A673 (cell line): ENCODE data around the gene RIC1.

Experiments used
- CTCF ChIP-seq: fragments of 300-800, 200-600 bp; sonication (generic); conservative IDR thresholded peaks from 2 replicates; pipeline ENCODE4 v1.5.1; 2017; ENCODE audit warnings: low read depth, mild to moderate bottlenecking, antibody characterized with exemption, low read length, moderate library complexity, mixed read lengths
- EZH2 ChIP-seq: fragments of 200-600 bp; sonication (generic); IDR thresholded peaks from 2 replicates; pipeline ENCODE4 v1.6.1; 2017; ENCODE audit warnings: borderline replicate concordance, low read depth, mild to moderate bottlenecking, mixed read lengths, antibody characterized with exemption, low read length; ENCODE audit not compliant: poor library complexity, severe bottlenecking

DNA sequence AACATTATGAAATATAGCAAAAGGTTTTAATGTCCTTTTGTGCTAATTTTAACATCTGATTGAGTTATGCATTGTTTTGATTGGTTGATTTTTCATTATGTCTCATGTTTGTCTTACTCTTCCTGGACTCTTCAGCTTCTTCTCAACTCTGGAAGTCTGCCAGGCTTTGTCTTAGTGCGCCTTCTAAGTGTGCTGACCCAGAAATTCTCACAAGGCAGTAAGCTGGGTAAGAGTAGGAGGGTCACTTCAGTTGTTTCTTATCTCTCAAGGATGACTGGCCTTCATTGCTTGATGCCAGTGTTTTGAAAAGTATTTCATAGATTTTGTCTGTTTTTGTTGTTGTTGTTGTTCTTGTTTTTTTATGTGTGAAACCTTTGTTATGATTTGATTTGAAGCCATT lies 59.2 kb downstream of the RIC1 start:
- TF ChIP-seq CTCF (no peak), EZH2 (no peak)
